ENCODE data around the gene ERBB4. TPM values are rescaled to one million over a fixed set of nuclear protein-coding genes. Genes with fewer than 3 reads are reported as not detected.

Gene ERBB4
- total and polyA plus RNA-seq, 2 of the 8 experiments (the other 6 are each of a cell fraction or from before 2014, with no cell fraction given), result 0.34 to 1.3 TPM

DNA sequence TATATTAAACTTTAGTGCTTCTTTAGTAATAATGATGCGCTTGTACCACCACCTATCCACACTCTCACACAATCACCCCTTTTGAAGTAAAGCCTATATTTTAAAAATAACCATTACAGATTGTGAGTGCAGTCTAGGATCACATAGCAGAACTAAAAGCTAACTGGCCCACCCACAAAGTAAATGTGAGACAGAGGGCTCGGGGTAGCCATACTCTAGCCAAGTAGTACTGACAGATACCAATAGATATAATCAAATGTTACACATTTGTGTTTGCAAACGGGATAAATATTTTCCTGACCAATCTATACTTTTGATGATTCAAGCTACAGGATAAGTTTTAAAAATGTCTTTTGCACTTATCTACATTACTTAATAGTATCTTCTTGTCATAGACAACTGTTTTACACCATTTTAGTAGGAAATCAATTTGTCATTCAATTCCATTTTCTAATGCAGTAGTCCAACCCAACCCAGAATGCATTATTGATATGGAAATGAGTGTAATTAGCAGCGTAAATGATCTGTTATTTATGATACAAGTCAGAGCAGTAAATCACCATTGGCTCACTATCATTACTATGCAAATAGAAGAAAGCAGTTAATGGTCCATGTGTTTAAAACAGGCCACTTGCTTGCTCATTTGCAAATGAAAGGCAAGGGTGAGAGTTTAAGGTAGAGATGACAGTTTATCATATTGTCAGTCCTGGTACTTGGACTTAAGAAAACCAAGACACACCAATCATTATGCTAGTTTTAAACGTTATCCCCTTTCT lies 111.8 kb downstream of the ERBB4 start:
- Histone ChIP-seq H3K9me3 (ENCODE audit: insufficient read depth in 2 of 2, low read depth in 1 of 2, low read length in 1 of 2) (no peaks in the 10 kb centered on the region), H2AFZ (ENCODE audit: low read length) (no peak overlapping the region), H3K4me3 (ENCODE audit: extremely low read depth in 1 of 4, insufficient read depth in 2 of 4, low read depth in 3 of 4, low read length in 4 of 4) (no peak overlapping the region), H4K5ac (ENCODE audit: insufficient read length, low read depth, low read length) (no peak overlapping the region), H3K9ac (replicated peaks in 1 of 4; ENCODE audit: extremely low read depth in 1 of 4, low read depth in 3 of 4, low read length in 3 of 4) (no peak overlapping the region), H3K27me3 (replicated peaks in 1 of 4; ENCODE audit: control insufficient read depth in 3 of 4, extremely low read depth in 1 of 4, insufficient read depth in 3 of 4, low read length in 3 of 4) (no peaks in the 10 kb centered on the region), H2AK5ac (ENCODE audit: low read depth, low read length) (no peak overlapping the region), H3K23me2 (ENCODE audit: low read depth, low read length) (no peaks in the 10 kb centered on the region), H4K20me1 (replicated peaks in 1 of 2; ENCODE audit: control insufficient read depth in 1 of 2, insufficient read depth in 2 of 2, low read length in 2 of 2) (no peaks in the 10 kb centered on the region), H2BK120ac (replicated peaks; ENCODE audit: low read depth, low read length) (no peak overlapping the region), H3K36me3 (ENCODE audit: control insufficient read depth in 2 of 4, insufficient read depth in 4 of 4, low read length in 3 of 4) (no peaks in the 10 kb centered on the region), H2BK20ac (ENCODE audit: low read length) (no peak overlapping the region), H2BK12ac (ENCODE audit: low read depth, low read length) (no peak overlapping the region), H3K56ac (replicated peaks; ENCODE audit: insufficient read length, low read depth, low read length) (no peak overlapping the region), H3K4me1 (replicated peaks in 1 of 4; ENCODE audit: control insufficient read depth in 3 of 4, insufficient read depth in 4 of 4, low read length in 3 of 4) (peaks cover 0 to 17% (median 6%) of the 10 kb centered on the region in 4 experiments; a peak in 3 of 7 replicates), H3K27ac (ENCODE audit: low read depth, low read length) (no peak overlapping the region), H3K4ac (replicated peaks; ENCODE audit: insufficient read length, low read depth, low read length) (no peak overlapping the region), H3K14ac (ENCODE audit: insufficient read length) (no peak overlapping the region), H3K23ac (ENCODE audit: insufficient read length) (no peak overlapping the region), H3K4me2 (ENCODE audit: insufficient read depth in 1 of 2, low read depth in 2 of 2, low read length in 2 of 2) (peak overlapping the region; percentile 11 to 44; a peak in 3 of 4 replicates), H2BK5ac (ENCODE audit: low read depth, low read length) (no peak overlapping the region), H3K79me1 (ENCODE audit: low read depth, low read length) (no peaks in the 10 kb centered on the region), H2BK15ac (ENCODE audit: low read length) (no peak overlapping the region), H3K79me2 (ENCODE audit: control insufficient read depth in 1 of 2, insufficient read depth in 2 of 2, low read length in 2 of 2) (no peaks in the 10 kb centered on the region), H3K18ac (ENCODE audit: extremely low read depth, low read length) (no peak overlapping the region), H4K91ac (replicated peaks; ENCODE audit: insufficient read length, low read length) (no peak overlapping the region), H4K8ac (ENCODE audit: extremely low read depth, insufficient read depth, low read length) (no peak overlapping the region)
- DNase-seq (ENCODE audit: low read depth in 1 of 2, low spot score in 2 of 2), result no peak
- ChIA-PET POLR2A (ENCODE audit: partially characterized antibody) (no interaction called here), CTCF (ENCODE audit: partially characterized antibody) (no interaction called here)
- 64% methylated on average over 5 of the region's 5 CpGs; no CpG with 5 or more reads in 1 of the 2 experiments for WGBS, 2 experiments (ENCODE audit: extremely low coverage in 1 of 2, insufficient coverage in 1 of 2, insufficient read length in 1 of 2, insufficient replicate concordance in 2 of 2, low coverage in 1 of 2, low lambda C conversion rate in 2 of 2, missing lambda C conversion rate in 1 of 2)
- no peak for FAIRE-seq
- TF ChIP-seq GTF2F1 (IDR thresholded peaks at IDR 0.05; ENCODE audit: borderline replicate concordance, low read depth, low read length), result no peak
- TF ChIP-seq CTBP2 (IDR thresholded peaks at IDR 0.05; ENCODE audit: borderline replicate concordance, insufficient read depth, insufficient read length, low read length), result no peak
- no peak for TF ChIP-seq KDM1A (IDR thresholded peaks at IDR 0.05; ENCODE audit: borderline replicate concordance, low read length)
- TF ChIP-seq HDAC2 (IDR thresholded peaks at IDR 0.05; ENCODE audit: borderline replicate concordance in 1 of 2, low read depth in 2 of 2, low read length in 2 of 2), result no peak
- no peak for TF ChIP-seq EP300 (IDR thresholded peaks at IDR 0.05; ENCODE audit: borderline replicate concordance in 1 of 2, low read depth in 2 of 2, low read length in 2 of 2)
- no peak for TF ChIP-seq NANOG (IDR thresholded peaks at IDR 0.05; ENCODE audit: insufficient read depth, low read depth, low read length, poor library complexity, severe bottlenecking)
- no peak for TF ChIP-seq KDM5A (IDR thresholded peaks at IDR 0.05; ENCODE audit: low read length)
- no peak for TF ChIP-seq CHD2 (IDR thresholded peaks at IDR 0.05; ENCODE audit: low read length)
- no peak for TF ChIP-seq EZH2 (IDR thresholded peaks at IDR 0.05; ENCODE audit: low read depth, low read length, severe bottlenecking)
- TF ChIP-seq, protein P1, sequence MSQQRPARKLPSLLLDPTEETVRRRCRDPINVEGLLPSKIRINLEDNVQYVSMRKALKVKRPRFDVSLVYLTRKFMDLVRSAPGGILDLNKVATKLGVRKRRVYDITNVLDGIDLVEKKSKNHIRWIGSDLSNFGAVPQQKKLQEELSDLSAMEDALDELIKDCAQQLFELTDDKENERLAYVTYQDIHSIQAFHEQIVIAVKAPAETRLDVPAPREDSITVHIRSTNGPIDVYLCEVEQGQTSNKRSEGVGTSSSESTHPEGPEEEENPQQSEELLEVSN (IDR thresholded peaks at IDR 0.05), result no peak
- TF ChIP-seq GABPA (IDR thresholded peaks at IDR 0.05; ENCODE audit: borderline replicate concordance, insufficient read depth, low read length), result no peak
